HepG2 (cell line): ENCODE results near the gene SH3YL1.

Experiments used
- CTCF ChIP-seq: sonication (generic); formaldehyde crosslinking; IDR thresholded peaks from 2 replicates; pipeline ENCODE4 v1.5.0; 2020; ENCODE audit warnings: mild to moderate bottlenecking, missing genetic modification reagents, moderate library complexity
- FOXO1 ChIP-seq: sonication (generic); formaldehyde crosslinking; IDR thresholded peaks from 2 replicates; pipeline ENCODE4 v1.4.0; 2020; ENCODE audit warnings: missing genetic modification reagents
- MAFK ChIP-seq, 2 experiments: IDR thresholded peaks in 1 of 2; conservative IDR thresholded peaks in 1 of 2; 2 replicates each; pipeline ENCODE4 v1.6.1; 2011; ENCODE audit warnings: improper control_type of control experiment in 2 of 2, low read length in 2 of 2
- MXI1 ChIP-seq: IDR thresholded peaks from 3 replicates; pipeline ENCODE4 v1.6.1; 2012; ENCODE audit warnings: low read depth, low read length, inconsistent platforms, borderline replicate concordance
- NBN ChIP-seq: fragments of 450-650 bp; conservative IDR thresholded peaks from 2 replicates; pipeline ENCODE4 v1.6.1; 2017
- POLR2AphosphoS5 ChIP-seq: IDR thresholded peaks from 2 replicates; pipeline ENCODE4 v1.6.1; 2012; ENCODE audit warnings: low read depth, low read length
- RFX5 ChIP-seq: IDR thresholded peaks from 2 replicates; pipeline ENCODE4 v1.6.1; 2011; ENCODE audit warnings: low read depth, low read length, improper control_type of control experiment
- SUZ12 ChIP-seq: fragments of 150-350 bp; IDR thresholded peaks from 2 replicates; pipeline ENCODE4 v1.6.1; 2014; ENCODE audit warnings: low read depth, low read length
- ZNF317 ChIP-seq: sonication (generic); formaldehyde crosslinking; IDR thresholded peaks from 2 replicates; pipeline ENCODE4 v1.5.0; 2020; ENCODE audit warnings: mild to moderate bottlenecking, missing genetic modification reagents
- TF ChIP-seq, protein P1 (sequence below): sonication (generic); formaldehyde crosslinking; IDR thresholded peaks from 2 replicates; pipeline ENCODE4 v1.9.0; 2022; ENCODE audit warnings: low read depth, missing genetic modification reagents

DNA sequence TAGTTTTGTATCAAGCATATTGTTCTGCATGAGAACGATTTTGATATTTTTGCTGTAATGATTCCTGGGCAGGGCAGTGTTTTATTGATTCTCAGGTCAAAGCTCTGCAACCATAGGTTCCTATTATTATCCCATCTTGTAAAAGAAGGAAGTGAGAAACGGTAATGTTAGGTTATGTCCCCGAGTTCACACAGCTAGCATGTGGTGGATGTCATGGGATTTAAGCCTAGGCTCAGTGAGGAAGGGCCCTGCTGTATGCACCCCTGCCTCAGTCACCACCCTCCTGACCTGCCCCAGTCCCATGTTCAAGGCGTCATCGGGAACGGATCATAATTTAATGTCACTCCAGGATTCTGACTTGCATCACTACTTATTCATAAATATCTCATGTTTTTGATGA lies 11.6 kb upstream of the SH3YL1 start:
- TF ChIP-seq MAFK (conservative IDR thresholded peaks at IDR 0.05 in 1 of 2, IDR thresholded peaks at IDR 0.05 in 1 of 2; ENCODE audit: low read length in 2 of 2) (no peak), POLR2AphosphoS5 (no peak), CTCF (CRISPR knock-in tag) (no peak), MXI1 (no peak), FOXO1 (no peak), RFX5 (no peak), ZNF317 (CRISPR knock-in tag) (no peak), SUZ12 (no peak), NBN (no peak)
- TF ChIP-seq, protein P1, sequence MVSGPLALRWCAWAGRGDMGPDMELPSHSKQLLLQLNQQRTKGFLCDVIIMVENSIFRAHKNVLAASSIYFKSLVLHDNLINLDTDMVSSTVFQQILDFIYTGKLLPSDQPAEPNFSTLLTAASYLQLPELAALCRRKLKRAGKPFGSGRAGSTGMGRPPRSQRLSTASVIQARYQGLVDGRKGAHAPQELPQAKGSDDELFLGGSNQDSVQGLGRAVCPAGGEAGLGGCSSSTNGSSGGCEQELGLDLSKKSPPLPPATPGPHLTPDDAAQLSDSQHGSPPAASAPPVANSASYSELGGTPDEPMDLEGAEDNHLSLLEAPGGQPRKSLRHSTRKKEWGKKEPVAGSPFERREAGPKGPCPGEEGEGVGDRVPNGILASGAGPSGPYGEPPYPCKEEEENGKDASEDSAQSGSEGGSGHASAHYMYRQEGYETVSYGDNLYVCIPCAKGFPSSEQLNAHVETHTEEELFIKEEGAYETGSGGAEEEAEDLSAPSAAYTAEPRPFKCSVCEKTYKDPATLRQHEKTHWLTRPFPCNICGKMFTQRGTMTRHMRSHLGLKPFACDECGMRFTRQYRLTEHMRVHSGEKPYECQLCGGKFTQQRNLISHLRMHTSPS (CRISPR knock-in tag) = no peak
